SU-DHL-6 (cell line): ENCODE data around the gene CCDC170.

Experiments
- H2AFZ ChIP-seq: fragments of 200-600 bp; sonication (generic); 2 replicates; pipeline ENCODE4 v1.6.1; 2014; ENCODE audit warnings: low read depth, mild to moderate bottlenecking, moderate library complexity, mixed read lengths, antibody characterized with exemption, low read length; ENCODE audit not compliant: severe bottlenecking
- H3F3A ChIP-seq: fragments of 200-600 bp; shearing (Covaris generic); 2 replicates; pipeline ENCODE4 v1.6.0; 2016; ENCODE audit warnings: antibody characterized with exemption, mild to moderate bottlenecking; ENCODE audit not compliant: insufficient read depth
- H3K27ac ChIP-seq: fragments of 200-600 bp; sonication (generic); 2 replicates; pipeline ENCODE4 v1.5.1; 2016; ENCODE audit warnings: low read depth, mild to moderate bottlenecking, low read length, moderate library complexity, mixed read lengths
- H3K27me3 ChIP-seq: fragments of 200-600 bp; sonication (generic), shearing (Covaris generic); 2 replicates; pipeline ENCODE4 v1.6.0; 2014; ENCODE audit warnings: mild to moderate bottlenecking, low read length
- H3K36me3 ChIP-seq: fragments of 200-600 bp; sonication (generic); 2 replicates; pipeline ENCODE4 v1.6.1; 2014; ENCODE audit warnings: mild to moderate bottlenecking, low read length, mixed read lengths
- H3K4me2 ChIP-seq: fragments of 300-600, 200-600 bp; shearing (Covaris generic), sonication (generic); 2 replicates; pipeline ENCODE4 v1.6.0; 2014; ENCODE audit warnings: low read length, low read depth, mild to moderate bottlenecking; ENCODE audit not compliant: poor library complexity, severe bottlenecking
- H3K4me3 ChIP-seq: fragments of 200-600 bp; sonication (generic); 2 replicates; pipeline ENCODE4 v1.5.1; 2014; ENCODE audit warnings: antibody characterized with exemption, low read length, mild to moderate bottlenecking, mixed read lengths; ENCODE audit not compliant: insufficient read depth, poor library complexity, severe bottlenecking
- H3K79me2 ChIP-seq: fragments of 200-600 bp; sonication (generic); 2 replicates; pipeline ENCODE4 v1.6.1; 2014; ENCODE audit warnings: mild to moderate bottlenecking, low read length, moderate library complexity; ENCODE audit not compliant: insufficient read depth
- H3K9ac ChIP-seq: fragments of 200-600 bp; sonication (generic); 2 replicates; pipeline ENCODE4 v1.7.0; 2014; ENCODE audit warnings: mild to moderate bottlenecking, low read length
- H3K9me2 ChIP-seq: fragments of 200-600 bp; sonication (generic); replicated peaks from 2 replicates; pipeline ENCODE4 v1.6.1; 2014; ENCODE audit warnings: low read length; ENCODE audit not compliant: insufficient read depth
- H3K9me3 ChIP-seq: fragments of 200-600 bp; sonication (generic); 2 replicates; pipeline ENCODE4 v1.6.1; 2014; ENCODE audit warnings: low read length, mixed read lengths; ENCODE audit not compliant: insufficient read depth
- H4K20me1 ChIP-seq: fragments of 200-600 bp; sonication (generic); 2 replicates; pipeline ENCODE4 v1.6.1; 2014; ENCODE audit warnings: low read depth, mild to moderate bottlenecking, antibody characterized with exemption, low read length, moderate library complexity, mixed read lengths
- CTCF ChIP-seq: fragments of 200-600 bp; sonication (generic); IDR thresholded peaks from one replicate; pipeline ENCODE4 v1.5.1; 2017; ENCODE audit warnings: antibody characterized with exemption, mild to moderate bottlenecking, low read length, moderate library complexity; ENCODE audit not compliant: insufficient read depth, poor library complexity, severe bottlenecking
- EZH2phosphoT487 ChIP-seq: fragments of 200-600 bp; sonication (generic), shearing (Covaris generic); conservative IDR thresholded peaks from 2 replicates; pipeline ENCODE4 v1.6.1; 2018; ENCODE audit warnings: mild to moderate bottlenecking, antibody characterized with exemption, low read length, moderate library complexity, mixed read lengths

CCDC170 gene

GRCh38 chr6:151649835-151650234, 156.0 kb downstream of the CCDC170 start:
- Histone ChIP-seq H3K9me2 (no peaks in the 10 kb centered on the region), H3K36me3 (no peaks in the 10 kb centered on the region), H2AFZ (no peak overlapping the region), H3K27me3 (no peaks in the 10 kb centered on the region), H3F3A (no peaks in the 10 kb centered on the region), H4K20me1 (no peaks in the 10 kb centered on the region), H3K4me2 (no peak overlapping the region), H3K27ac (no peak overlapping the region), H3K79me2 (no peaks in the 10 kb centered on the region), H3K4me3 (no peak overlapping the region), H3K9ac (no peak overlapping the region), H3K9me3 (no peaks in the 10 kb centered on the region)
- TF ChIP-seq EZH2phosphoT487 (no peak), CTCF (no peak)

- H3K9me2 ChIP-seq, result no peaks in the 10 kb centered on the region
- H3K4me3 ChIP-seq, result no peak overlapping the region
- no peak overlapping the region for H3K27ac ChIP-seq
- H2AFZ ChIP-seq, result no peak overlapping the region
- no peaks in the 10 kb centered on the region for H3K79me2 ChIP-seq
- H3K4me2 ChIP-seq, result no peak overlapping the region
- no peaks in the 10 kb centered on the region for H3K9me3 ChIP-seq
- H4K20me1 ChIP-seq, result no peaks in the 10 kb centered on the region
- TF ChIP-seq EZH2phosphoT487 (no peak), CTCF (no peak)
- peaks cover 3% of the 10 kb centered on the region; the same call in 1 of the 2 replicates for H3K27me3 ChIP-seq
- no peak overlapping the region for H3K9ac ChIP-seq
- 0 out of 2 replicates have a peak, but pooled peaks cover 5% of the 10 kb centered on the region for H3K36me3 ChIP-seq
- H3F3A ChIP-seq, result no peaks in the 10 kb centered on the region
Measured at GRCh38 chr6:151651639-151652038, 157.8 kb downstream of the CCDC170 start.

GRCh38 chr6:151652325-151652724, 158.5 kb downstream of the CCDC170 start:
- H3K9me3 ChIP-seq, result no peaks in the 10 kb centered on the region
- H3K36me3 ChIP-seq, result 0 out of 2 replicates have a peak, but pooled peaks cover 5% of the 10 kb centered on the region
- no peak overlapping the region for H3K27ac ChIP-seq
- H3K9me2 ChIP-seq, result no peaks in the 10 kb centered on the region
- no peak overlapping the region for H2AFZ ChIP-seq
- H3K9ac ChIP-seq, result no peak overlapping the region
- no peak overlapping the region for H3K4me3 ChIP-seq
- TF ChIP-seq CTCF (no peak), EZH2phosphoT487 (no peak)
- no peaks in the 10 kb centered on the region for H3K79me2 ChIP-seq
- H4K20me1 ChIP-seq, result no peaks in the 10 kb centered on the region
- no peak overlapping the region for H3K4me2 ChIP-seq
- no peaks in the 10 kb centered on the region for H3F3A ChIP-seq
- peaks cover 3% of the 10 kb centered on the region; the same call in 1 of the 2 replicates for H3K27me3 ChIP-seq
